ENCODE measurements around the gene KIF17.

The KIF17 gene

GRCh38 chr1:20632386-20632785 is 85.4 kb downstream of the KIF17 start:
- in situ Hi-C loops (cut with HindIII; ENCODE audit: low sequenced_read_pairs), result no loop called here

- in situ Hi-C loops (cut with HindIII; ENCODE audit: low sequenced_read_pairs), result no loop called here
Measured at GRCh38 chr1:20630729-20631128, 87.1 kb downstream of the KIF17 start.

GRCh38 chr1:20626524-20626923 is 91.3 kb downstream of the KIF17 start:
- in situ Hi-C loops (cut with HindIII; ENCODE audit: low sequenced_read_pairs), result no loop called here

GRCh38 chr1:20626098-20626427 is 91.7 kb downstream of the KIF17 start:
- in situ Hi-C loops (cut with HindIII; ENCODE audit: low sequenced_read_pairs), result no loop called here

- in situ Hi-C loops (cut with HindIII; ENCODE audit: low sequenced_read_pairs), result no loop called here
Measured at GRCh38 chr1:20625176-20626097, 92.4 kb downstream of the KIF17 start.

- in situ Hi-C loops (cut with HindIII; ENCODE audit: low sequenced_read_pairs), result no loop called here
Measured at GRCh38 chr1:20624709-20625108, 93.1 kb downstream of the KIF17 start.

- in situ Hi-C loops (cut with HindIII; ENCODE audit: low sequenced_read_pairs), result no loop called here
Measured at GRCh38 chr1:20621012-20621411, 96.8 kb downstream of the KIF17 start.

GRCh38 chr1:20619999-20620398 is 97.8 kb downstream of the KIF17 start:
- in situ Hi-C loops (cut with HindIII; ENCODE audit: low sequenced_read_pairs), result no loop called here

GRCh38 chr1:20618550-20618949 is 99.3 kb downstream of the KIF17 start:
- in situ Hi-C loops (cut with HindIII; ENCODE audit: low sequenced_read_pairs), result no loop called here

- in situ Hi-C loops (cut with HindIII; ENCODE audit: low sequenced_read_pairs), result no loop called here
Measured at GRCh38 chr1:20616847-20617487, 100.8 kb downstream of the KIF17 start.

- in situ Hi-C loops (cut with HindIII; ENCODE audit: low sequenced_read_pairs), result no loop called here
Measured at GRCh38 chr1:20615946-20616846, 101.6 kb downstream of the KIF17 start.

GRCh38 chr1:20614131-20614579 is 103.7 kb downstream of the KIF17 start:
- in situ Hi-C loops (cut with HindIII; ENCODE audit: low sequenced_read_pairs), result no loop called here

All from DLD1 (cell line).